GM19043 (cell line): ENCODE measurements around the gene STAB1.
"Not testable (repeated sequence)": the region's sequence is repeated elsewhere in the genome, so short reads cannot be mapped to it uniquely, and the experiment has no call there.

Experiments
- ATAC-seq: cut with Tn5 transposase; IDR thresholded peaks from one replicate; pipeline ENCODE4 v1.9.1; 2021; ENCODE audit warnings: low read depth; ENCODE audit not compliant: unreplicated experiment

The STAB1 gene

DNA sequence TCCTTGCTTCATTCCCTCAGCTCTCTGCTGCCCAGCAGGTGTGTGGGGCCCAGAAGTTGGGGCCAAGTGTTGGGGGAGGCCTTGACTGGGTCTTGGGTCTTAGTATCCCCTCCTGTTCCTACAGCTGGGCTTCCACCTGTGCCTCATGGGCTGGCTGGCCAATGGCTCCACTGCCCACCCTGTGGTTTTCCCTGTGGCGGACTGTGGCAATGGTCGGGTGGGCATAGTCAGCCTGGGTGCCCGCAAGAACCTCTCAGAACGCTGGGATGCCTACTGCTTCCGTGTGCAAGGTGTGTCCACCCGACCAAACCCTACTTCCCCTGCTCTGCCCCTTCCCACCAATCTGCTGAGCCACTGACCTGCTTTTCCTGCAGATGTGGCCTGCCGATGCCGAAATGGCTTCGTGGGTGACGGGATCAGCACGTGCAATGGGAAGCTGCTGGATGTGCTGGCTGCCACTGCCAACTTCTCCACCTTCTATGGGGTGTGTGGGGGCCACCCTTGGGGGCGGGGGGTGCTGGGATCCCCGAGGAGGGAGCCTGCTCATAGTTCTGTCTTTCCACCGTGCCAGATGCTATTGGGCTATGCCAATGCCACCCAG, 27.6 kb downstream of the STAB1 start:
- no peak for ATAC-seq

DNA sequence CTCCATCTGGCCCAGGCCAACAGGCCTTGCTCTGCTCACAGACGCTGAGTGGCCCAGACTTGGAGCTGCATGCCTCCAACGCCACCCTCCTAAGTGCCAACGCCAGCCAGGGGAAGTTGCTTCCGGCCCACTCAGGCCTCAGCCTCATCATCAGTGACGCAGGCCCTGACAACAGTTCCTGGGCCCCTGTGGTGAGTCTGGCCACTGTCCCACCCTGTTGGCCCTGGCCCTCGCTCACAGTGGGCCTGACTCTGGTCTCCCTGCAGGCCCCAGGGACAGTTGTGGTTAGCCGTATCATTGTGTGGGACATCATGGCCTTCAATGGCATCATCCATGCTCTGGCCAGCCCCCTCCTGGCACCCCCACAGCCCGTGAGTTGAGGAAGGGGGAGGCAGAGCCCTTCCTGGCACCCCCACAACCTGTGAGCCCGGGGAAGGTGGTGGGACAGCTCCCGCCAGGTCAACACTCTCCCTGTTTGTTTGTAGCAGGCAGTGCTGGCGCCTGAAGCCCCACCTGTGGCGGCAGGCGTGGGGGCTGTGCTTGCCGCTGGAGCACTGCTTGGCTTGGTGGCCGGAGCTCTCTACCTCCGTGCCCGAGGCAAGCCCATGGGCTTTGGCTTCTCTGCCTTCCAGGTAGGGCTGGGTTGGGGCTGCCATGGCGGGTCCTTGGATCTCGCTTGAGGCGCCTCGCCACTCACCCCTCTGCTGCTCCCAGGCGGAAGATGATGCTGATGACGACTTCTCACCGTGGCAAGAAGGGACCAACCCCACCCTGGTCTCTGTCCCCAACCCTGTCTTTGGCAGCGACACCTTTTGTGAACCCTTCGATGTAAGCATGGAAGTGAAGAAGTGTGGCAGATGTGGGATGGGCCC, 28.5 kb downstream of the STAB1 start:
- ATAC-seq = no peak

DNA sequence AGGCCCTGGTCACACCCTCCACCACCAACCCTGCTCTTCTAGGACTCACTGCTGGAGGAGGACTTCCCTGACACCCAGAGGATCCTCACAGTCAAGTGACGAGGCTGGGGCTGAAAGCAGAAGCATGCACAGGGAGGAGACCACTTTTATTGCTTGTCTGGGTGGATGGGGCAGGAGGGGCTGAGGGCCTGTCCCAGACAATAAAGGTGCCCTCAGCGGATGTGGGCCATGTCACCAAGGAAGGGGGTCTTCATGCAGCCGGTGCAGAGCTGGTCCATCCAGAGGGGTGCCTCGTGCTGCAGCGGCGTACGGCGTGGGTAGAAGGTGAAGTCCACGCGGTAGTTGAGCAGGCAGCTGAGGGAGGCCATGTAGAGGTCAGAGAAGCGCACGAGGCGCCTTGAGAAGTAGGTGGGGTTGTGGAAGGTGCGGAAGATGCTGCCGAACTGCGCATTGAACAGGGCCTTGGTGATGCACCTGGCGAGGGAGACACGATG, 29.2 kb downstream of the STAB1 start:
- ATAC-seq = no peak

DNA sequence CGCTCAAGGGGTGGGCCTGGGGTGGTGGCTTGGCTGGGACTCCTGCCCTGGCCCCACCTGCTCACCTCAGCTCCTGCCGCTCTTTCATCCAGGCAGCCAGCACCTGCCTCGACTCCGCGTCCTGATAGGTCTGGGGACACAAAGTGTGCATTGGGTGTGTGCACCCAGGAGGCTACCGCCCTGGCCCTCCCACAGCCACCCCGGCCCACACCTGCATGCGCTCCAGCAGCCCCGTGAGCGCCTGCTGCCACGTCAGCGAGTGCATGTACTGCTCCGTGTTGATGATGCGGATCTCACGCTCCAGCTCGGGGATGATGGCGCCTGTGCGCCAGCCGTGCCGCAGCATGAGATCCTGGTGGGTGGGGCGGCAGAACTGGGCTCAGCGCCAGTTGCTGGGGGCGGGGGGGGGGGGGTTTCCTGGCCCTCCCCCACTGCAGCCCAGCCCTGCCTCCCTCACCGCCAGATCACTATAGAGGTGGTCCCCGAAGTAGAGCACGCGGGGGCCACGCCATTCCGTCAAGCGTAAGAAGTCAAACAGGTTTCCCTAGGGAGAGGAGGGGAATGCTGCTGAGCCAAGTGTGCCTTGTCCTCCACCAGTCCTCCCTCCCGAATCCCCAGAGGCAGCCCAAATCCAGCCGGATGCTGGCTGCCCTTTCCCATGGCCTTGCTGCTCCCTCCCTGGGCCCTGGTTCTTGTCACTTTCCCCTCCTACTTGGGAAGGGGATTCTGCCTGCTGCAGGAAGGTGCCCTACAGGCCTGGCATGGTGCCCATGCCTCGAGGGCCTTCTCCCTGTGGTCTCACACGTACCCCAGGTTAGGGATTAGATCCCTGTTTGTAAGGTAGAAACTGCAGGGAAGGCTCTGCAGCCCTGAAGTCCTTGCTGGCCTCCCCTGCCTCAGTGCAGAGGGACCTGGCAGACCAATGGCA, 29.9 kb downstream of the STAB1 start:
- no peak for ATAC-seq

DNA sequence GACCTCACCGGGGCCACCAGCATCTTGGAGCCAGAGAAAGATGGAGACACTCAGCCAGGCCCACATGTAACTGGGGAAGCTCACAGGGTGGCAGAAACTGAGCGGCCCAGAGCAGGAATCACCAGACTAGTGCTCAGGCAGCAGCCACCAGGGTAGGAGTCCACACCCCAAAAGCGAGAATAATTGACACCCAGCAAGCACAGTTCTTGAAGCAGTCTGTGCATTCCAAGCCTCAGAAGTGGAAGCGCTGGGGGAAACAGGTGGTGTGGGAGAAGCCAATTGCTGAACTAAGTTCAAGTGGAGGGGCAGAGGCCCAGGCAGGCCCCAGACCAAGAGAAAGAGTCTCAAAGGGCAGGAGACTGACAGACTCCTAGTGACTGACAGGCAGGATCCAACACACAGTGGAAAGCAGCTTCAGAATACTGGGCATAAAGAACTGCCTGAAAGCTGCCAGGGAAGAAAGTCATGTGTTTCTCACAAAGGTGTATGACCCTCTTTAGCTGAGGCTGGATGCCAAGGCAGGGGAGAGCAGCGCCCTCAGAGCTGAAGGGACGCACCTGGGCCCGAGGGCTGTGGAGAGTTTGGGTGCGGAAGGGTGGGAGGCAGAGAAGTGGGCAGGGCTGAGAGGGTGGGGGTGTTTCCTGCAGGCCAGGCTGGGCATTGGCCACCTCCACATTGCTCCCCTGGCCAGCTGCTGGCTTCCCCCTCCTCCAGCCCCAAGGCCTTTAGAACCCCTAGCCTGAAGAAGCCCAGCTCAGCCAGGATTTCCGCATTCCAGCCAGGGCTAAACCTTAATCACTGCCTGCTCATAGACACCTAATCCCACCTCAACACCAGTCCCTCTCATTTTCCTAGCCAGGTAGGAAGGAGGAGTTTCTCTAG, 30.8 kb downstream of the STAB1 start:
- ATAC-seq = no peak

DNA sequence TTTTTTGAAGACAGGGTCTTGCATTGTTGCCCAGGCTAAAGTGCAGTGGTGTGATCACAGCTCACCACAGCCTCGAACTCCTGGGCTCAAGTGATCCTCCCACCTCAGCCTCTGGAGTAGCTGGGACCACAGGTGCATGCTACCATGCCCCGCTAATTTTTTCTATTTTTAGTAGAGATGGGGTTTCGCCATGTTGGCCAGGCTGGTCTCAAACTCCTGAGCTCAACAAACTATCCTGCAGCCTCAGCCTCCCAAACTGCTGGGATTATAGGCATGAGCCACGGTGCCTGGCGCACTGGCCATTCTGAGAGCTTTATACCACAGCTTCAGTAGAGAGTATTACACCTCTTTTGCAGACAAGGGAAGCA, 31.5 kb downstream of the STAB1 start:
- not testable (repeated sequence) for ATAC-seq

DNA sequence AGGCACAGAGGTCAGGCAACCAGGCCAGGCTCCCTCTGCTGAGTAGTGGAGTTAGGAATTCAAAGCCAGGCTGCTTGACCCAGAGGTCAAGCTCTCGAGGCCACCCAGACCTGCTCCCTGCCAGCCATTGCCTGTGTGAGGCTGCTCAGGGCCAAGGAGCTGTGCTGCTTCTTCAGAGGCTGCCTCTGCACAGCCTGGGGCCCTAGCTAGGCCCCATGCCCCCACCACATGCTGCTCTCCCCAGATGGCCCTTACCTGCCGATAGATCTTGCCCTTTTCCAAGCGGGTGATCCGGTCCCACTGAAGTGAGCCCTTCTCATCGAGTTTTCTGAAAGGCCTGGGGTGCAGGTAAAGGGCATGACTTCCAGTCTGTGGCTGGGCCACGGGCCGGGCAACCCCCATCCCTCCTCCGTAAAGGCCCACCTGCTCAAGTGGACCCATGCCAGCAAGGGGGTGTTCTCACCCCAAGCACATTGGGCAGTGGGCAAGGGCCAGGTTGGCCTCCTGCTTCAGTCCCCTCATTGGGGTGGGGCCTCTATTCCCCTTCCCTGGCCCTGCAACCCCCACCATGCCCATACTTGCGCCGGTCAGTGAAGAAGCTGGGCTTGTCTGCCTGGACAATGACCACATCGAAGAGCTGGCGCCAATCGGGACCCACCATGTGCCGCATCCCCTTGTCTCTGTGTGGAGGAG, 32.0 kb downstream of the STAB1 start:
- no peak for ATAC-seq

DNA sequence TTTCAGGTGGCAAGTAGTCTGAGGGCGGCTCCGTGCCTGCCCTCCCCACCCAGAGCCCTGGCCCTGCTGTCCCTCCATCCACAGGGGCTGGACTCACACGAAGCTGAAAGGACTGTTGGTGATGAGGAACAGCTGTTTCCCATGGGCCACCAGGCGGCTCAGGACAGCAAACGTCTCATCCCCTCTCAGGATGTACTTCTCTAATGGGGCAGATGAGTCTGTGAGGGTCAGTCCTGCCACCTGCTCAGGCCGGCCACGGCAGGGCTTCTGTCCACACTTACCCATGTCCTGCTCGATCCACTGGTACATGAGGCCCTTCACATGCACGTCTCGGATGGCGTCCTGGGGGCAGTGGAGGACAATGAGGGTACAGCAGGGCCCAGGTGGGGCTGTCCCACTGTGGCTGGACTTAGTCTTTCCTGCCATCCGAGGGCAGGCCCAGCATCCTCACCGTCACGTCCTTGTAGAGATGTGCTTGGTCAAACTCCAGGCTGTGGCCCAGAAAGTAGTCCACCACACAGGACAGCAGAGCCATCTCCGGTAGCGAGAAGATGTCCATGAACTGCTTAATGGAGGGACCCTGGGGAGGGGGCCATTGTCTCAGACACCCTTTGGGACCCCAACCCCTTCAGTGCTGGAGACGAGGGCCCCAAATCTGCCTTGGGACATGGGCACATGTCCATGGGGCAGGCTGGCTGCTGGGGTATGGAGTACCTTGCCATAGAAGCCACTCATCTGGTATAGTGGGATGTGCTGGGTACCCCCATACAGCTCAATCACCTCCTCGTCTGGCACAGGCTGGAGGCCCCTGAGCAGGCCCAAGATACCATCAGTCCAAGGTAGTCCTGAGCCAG, 32.8 kb downstream of the STAB1 start:
- no peak for ATAC-seq

DNA sequence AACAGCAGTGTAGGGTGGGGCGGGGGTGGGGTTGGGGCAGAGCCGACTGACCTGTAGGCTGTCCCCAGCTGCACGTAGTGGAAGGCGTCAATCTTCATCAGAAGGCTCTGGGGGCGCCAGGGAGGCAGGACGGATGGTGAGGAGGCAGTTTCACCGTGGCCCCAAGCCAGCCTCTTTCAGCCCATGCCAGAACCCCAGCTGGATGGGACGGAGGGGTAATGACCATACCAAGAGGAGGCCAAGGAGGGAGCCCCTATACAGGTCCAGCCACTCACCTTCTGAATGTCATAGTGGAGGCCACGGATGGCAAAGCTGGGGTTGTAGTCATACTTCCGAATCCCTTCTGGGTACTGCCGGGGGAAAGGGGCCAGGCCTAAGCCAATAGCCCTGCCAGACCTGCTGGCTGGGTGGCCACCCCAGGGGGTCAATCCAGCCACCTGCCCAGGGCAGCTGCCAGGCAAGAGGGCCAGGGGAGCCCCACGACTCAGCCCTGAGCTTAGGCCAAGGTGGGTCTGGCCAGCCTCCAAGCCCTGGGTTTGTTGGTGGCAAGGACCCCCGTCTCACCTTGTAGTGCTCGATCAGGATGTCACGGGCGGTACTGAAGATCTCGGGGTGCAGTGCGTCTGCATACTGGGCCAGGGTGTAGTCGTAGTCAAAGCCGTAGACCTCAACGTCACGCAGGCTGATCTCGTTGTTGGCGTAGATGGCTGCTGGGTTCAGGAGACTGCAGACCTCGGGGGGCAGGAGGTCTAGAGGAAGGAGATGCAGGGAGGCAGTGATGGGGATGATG, 33.6 kb downstream of the STAB1 start:
- ATAC-seq = no peak

DNA sequence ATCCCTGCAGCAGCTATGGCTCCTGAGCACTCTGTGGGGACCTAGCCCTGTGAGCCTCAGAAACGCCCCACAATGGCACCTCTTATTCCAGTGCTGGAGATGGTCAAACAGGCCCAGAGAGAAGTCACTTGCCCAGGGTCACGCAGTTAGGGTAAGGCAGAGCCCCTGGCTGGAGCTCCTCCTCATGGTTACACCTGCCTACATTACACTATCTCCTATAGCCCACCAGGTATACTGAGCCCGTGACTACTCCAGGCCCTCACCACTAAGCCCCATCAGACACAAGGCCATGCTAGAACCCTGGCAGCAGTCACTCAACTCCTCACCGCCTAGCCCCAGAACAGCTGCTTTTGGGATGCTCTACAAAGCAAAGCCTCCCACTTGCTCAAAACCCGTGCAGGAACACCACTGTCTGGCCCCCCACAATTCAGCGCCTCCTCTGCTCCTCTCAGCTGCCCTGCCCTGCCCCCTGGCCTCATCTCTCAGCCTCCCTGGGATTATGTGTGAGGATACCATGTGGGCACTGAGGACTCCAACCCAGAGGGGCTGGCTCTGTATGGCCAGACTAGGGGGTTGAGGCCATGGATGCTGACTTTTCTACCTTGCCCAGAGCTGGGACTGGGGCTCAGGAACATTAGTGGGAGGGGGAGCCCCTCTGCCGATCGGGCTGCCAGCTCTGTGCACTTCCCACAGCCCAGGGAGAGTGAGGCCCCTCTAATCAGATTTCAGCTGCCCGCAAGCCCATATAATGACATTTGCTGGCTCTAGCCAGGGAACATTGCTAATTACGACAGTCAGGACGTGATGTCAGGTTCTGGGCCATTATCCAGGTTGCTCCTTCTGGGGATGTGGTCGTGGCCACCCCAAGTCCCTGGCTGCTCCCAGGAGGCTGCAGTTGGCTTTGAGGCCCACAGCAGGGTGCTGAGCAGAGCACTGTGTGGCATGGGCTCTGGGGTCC, 34.5 kb downstream of the STAB1 start:
- ATAC-seq = no peak

DNA sequence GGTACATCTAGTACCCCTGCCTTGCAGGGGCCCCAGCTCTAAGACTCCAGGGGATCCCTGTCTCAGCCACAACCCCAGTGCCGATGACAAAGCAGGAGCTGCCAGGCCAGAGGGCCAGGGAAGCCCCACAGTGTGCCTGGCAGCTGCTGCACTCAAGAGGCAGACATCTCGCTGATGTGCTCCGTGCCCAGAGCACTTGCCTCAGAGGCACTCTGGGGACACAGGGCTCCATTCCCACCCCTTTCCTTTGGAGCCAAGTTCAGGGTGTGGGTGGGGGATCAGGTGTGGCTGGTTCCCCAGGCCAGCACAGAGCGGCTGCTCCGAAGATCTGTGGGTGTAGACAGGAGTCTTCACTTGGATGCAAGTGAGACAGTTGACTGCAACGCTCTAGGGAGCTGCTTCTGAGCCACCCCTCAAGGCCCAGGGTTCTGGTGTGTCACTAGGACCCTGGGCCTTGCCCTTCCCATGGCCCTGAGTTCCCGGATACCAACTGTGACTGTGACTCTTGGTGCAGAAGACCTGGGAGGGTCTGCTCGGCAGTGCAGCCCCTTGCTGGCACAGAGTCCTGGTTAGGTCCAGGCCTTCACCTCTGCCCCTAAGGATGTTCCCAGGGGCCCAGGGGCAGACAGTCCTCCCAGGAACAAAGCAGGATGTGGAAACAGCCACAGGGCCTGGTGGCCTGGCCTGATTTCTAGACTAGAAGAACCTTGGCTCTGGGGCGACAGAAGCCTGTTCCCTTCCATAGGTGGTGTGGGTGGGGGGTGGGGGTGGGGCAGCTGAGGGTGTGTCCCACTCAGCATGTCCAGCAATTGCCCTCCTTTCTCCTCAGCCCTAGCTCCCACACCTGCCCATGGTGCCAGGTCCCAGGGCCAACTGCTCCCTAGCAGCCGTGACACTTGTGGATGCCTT, 36.0 kb downstream of the STAB1 start:
- ATAC-seq = no peak

DNA sequence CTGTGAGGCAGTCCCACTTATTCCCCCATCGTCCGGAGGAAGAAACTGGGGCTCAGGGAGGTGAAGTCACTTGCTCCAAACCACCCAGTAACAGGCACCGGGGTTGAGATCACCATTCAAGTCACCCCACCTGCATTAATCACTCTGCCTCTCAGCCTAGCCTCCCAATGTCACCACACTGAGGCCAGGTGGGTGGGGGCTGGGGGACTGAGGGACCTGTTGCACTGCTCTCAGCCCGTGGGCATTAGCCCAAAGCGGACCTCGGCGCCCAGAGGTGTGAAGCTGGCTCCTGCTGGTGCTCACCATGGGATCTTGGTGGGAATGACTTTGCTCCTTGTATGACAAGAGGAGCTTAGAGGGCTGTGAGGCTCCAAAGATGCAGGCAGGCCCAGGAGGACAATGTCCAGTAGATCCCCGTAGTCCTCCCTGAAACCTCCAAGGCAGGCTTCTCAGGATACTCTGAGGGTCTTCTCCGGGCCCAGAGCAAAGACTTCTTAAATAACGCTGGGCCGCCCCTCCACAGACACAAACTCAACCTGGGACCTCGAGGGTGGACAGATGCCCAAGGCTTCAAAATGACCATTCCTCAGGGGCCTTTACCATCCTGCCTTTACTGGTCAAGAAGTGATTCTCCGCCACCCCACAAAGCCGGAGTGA, 36.9 kb downstream of the STAB1 start:
- no peak for ATAC-seq

DNA sequence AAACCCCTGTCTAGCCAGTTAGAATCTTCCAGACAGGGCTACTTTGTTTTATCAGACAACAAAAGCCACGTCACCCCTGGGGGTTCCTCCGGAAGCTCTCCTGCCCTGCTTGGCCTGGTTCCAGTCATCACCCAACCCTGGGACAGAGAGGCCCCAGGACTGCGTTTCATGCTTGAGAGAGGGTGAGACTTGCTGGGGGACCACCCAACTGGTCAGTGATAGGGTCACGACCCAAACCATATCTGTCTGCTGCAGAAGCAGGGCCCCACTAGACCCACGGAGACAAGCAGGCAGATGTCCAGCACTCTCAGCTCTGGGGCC, 37.3 kb downstream of the STAB1 start:
- no peak for ATAC-seq

DNA sequence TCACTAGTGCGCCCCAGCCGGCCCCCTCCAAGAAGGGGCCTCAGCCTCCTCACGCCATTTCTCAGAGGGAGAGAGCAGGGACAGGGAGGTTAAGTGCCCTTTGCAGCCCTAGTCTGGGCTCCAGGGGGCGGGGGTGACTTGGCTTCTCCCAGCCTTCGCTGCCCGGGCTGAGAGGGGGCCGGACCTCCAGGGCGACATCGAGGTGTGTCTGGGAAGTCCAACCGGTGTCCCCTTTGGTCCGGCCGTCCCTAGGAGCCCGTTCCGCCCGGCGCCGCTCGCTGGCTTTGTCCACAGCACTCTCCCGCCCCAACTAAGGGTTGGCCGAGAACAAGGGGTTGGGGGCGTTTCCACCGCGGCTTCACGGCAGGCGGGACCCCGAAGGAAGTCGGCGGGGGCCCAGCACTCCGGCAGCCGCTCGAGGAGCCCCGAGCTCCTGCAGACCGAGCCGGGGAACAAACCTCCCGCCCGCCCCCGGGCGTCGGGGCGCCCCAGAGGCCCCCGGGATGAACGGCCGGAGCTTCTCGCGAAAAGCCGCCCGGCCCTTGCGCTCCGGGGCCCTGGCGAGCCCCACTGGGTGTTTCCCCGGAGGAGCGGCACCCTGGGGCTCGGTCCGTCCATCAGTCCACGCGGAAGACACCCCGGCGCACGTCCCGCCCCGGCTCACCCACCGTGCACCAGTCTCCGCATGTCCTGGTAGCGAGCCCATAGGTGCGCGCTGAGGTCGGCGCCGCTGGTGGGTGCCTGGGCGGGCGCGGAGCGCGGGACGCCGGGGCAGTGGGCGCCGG, 37.9 kb downstream of the STAB1 start:
- no peak for ATAC-seq
